Liver (tissue), 3 donors: ENCODE measurements around the gene SMIM35.

ENCODE experiments used
- ATF3 ChIP-seq: IDR thresholded peaks from 2 replicates; pipeline ENCODE4 v1.6.1; 2016; ENCODE audit warnings: antibody characterized with exemption
- CTCF ChIP-seq: fragments of 150-350 bp; IDR thresholded peaks from 2 replicates; pipeline ENCODE4 v1.5.1; 2017; ENCODE audit warnings: improper control_type of control experiment, low read depth, low read length; ENCODE audit not compliant: missing input control
- MAX ChIP-seq: IDR thresholded peaks from 2 replicates; pipeline ENCODE4 v1.6.1; 2016; ENCODE audit warnings: antibody characterized with exemption
- RAD21 ChIP-seq, 2 donors: IDR thresholded peaks; 2 replicates each; pipeline ENCODE4 v1.6.1; 2016; ENCODE audit warnings: antibody characterized with exemption in 2 of 2, mild to moderate bottlenecking in 2 of 2
- REST ChIP-seq: IDR thresholded peaks from 2 replicates; pipeline ENCODE4 v1.6.1; 2016; ENCODE audit warnings: antibody characterized with exemption, mild to moderate bottlenecking
- TAF1 ChIP-seq: conservative IDR thresholded peaks from 2 replicates; pipeline ENCODE4 v1.6.1; 2016; ENCODE audit warnings: antibody characterized with exemption, mild to moderate bottlenecking
- YY1 ChIP-seq: IDR thresholded peaks from 2 replicates; pipeline ENCODE4 v1.6.1; 2016; ENCODE audit warnings: antibody characterized with exemption, mild to moderate bottlenecking
- donor health status: healthy.
- donor health status: healthy.

- TF ChIP-seq CTCF: no peak
- no peak for TF ChIP-seq MAX
- no peak for TF ChIP-seq TAF1
- no peak for TF ChIP-seq YY1
- TF ChIP-seq RAD21 (IDR thresholded peaks at IDR 0.05): no peak
- TF ChIP-seq REST: no peak
- TF ChIP-seq ATF3: no peak
Observed at GRCh38 chr11:118133816-118134215, 47.1 kb upstream of the SMIM35 start.
